Right atrium auricular region (tissue), 2 donors: ENCODE measurements around the gene PPEF2. TPM values are rescaled to one million over a fixed set of nuclear protein-coding genes. Genes with fewer than 3 reads are reported as not detected.
A peak's percentile ranks its signal among the peaks of the same experiment; 100 is the strongest.
"Not testable (repeated sequence)": the region's sequence is repeated elsewhere in the genome, so short reads cannot be mapped to it uniquely, and the experiment has no call there.

Source experiments
- DNase-seq: peaks from one replicate; pipeline ENCODE4 v3.0.0-alpha.2; 2019; ENCODE audit warnings: low spot score
- H3K27ac ChIP-seq, 2 donors: fragments of 200-600 bp; sonication (generic); 1 replicate in 1 of 2; 2 replicates in 1 of 2; pipeline ENCODE4 v1.5.1; 2016 to 2019
- H3K27me3 ChIP-seq, 2 donors: fragments of 200-600 bp; sonication (generic); one replicate each; pipeline versions ENCODE4 v1.5.1 to v1.6.0; 2017 to 2019
- H3K36me3 ChIP-seq: fragments of 200-600 bp; sonication (generic); one replicate; pipeline ENCODE4 v1.5.1; 2016
- H3K4me1 ChIP-seq, 2 donors: fragments of 200-600 bp; sonication (generic); one replicate each; pipeline versions ENCODE4 v1.5.1 to v1.6.0; 2017 to 2019
- H3K4me3 ChIP-seq, 2 donors: fragments of 200-600 bp; sonication (generic); 1 replicate in 1 of 2; 2 replicates in 1 of 2; pipeline ENCODE4 v1.5.1; 2017 to 2019; ENCODE audit warnings: mild to moderate bottlenecking in 1 of 2, moderate library complexity in 1 of 2
- H3K9me3 ChIP-seq, 2 donors: fragments of 200-600 bp; sonication (generic); one replicate each; pipeline ENCODE4 v1.5.1; 2019
- total RNA-seq, 2 donors: library from RNA; depleted of rRNA; stranded (reverse); fragments of >200 nt; gene quantifications; one replicate each; pipeline ENCODE4 v1.1.0, GENCODE V29; 2016
- TF ChIP-seq, protein P1 (sequence below), 2 donors: fragments of 200-600 bp; sonication (generic); IDR thresholded peaks; one replicate each; pipeline ENCODE4 v1.5.1; 2019; ENCODE audit warnings: antibody characterized with exemption in 2 of 2

The PPEF2 gene
- total RNA-seq, 2 donors from 2014 or later: not detected

DNA sequence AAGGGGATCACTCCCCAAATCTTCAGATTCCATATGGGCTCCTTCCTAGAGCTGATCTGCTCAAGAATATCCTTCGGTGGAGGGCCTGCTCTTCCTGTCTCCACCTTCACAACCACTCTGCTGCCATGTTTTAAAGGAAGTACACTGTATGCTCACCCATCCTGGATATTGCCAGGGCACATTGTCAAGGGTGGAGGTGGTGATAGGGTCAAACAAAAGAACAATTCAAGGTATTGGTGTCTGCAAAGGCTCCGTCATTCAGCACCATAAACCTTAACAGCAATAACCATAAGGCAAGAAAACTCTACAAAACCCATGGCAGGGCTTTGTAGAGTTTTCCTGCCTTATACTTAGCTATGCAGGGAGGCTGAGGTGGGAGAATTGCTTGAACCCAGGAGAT is 19.7 kb upstream of the PPEF2 start:
- Histone ChIP-seq H3K27ac (no peak overlapping the region), H3K36me3 (peaks cover 32% of the 10 kb centered on the region), H3K9me3 (no peaks in the 10 kb centered on the region), H3K27me3 (no peaks in the 10 kb centered on the region), H3K4me3 (no peak overlapping the region), H3K4me1 (no peaks in the 10 kb centered on the region)
- TF ChIP-seq, protein P1, sequence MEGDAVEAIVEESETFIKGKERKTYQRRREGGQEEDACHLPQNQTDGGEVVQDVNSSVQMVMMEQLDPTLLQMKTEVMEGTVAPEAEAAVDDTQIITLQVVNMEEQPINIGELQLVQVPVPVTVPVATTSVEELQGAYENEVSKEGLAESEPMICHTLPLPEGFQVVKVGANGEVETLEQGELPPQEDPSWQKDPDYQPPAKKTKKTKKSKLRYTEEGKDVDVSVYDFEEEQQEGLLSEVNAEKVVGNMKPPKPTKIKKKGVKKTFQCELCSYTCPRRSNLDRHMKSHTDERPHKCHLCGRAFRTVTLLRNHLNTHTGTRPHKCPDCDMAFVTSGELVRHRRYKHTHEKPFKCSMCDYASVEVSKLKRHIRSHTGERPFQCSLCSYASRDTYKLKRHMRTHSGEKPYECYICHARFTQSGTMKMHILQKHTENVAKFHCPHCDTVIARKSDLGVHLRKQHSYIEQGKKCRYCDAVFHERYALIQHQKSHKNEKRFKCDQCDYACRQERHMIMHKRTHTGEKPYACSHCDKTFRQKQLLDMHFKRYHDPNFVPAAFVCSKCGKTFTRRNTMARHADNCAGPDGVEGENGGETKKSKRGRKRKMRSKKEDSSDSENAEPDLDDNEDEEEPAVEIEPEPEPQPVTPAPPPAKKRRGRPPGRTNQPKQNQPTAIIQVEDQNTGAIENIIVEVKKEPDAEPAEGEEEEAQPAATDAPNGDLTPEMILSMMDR (IDR thresholded peaks at IDR 0.05): no peak
- no peak for DNase-seq

DNA sequence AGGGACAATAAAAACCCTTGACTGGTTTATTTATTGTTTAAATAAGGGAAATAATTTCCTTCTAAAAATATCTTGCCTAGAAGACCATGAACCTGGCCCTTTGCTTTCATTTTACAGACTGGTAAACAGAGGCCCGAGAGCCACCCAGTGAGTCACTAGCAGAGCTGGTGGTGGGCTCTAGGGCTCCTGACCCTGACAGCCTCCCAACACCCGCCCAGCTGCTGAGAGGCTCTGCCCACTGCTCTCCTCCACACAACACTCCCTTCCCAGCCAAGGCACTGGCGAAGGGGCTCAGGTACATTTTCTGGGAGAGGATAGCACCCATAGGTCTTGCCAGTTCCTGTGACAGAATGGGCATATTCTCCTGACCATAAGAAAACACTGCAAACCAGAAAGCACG is 18.1 kb upstream of the PPEF2 start:
- no peaks in the 10 kb centered on the region for H3K27me3 ChIP-seq
- H3K4me1 ChIP-seq: no peaks in the 10 kb centered on the region
- peaks cover 29% of the 10 kb centered on the region for H3K36me3 ChIP-seq
- no peak overlapping the region for H3K27ac ChIP-seq
- no peak overlapping the region for H3K4me3 ChIP-seq
- no peak for DNase-seq
- TF ChIP-seq, protein P1 (IDR thresholded peaks at IDR 0.05): no peak
- no peaks in the 10 kb centered on the region for H3K9me3 ChIP-seq

DNA sequence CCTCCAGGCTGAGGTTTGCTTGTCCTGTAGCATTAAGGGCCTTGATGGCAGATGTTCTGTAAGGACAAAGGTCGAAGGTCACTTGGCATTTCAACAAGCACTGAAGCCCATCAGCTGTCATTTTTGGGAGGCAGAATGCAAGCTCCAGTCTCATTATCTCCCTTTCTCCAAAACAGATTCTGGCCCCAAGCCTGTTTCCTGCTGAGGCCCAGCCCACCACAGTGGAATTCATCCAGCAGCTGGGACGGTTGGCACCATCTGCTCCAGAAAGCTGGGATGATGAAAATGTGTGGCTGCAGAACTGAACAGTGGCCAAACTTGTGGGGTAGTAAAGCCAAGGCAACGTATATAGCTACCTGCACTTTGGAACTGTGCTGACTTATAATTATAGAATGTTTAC is 17.7 kb upstream of the PPEF2 start:
- Histone ChIP-seq H3K27ac (no peak overlapping the region), H3K36me3 (peaks cover 26% of the 10 kb centered on the region), H3K27me3 (no peaks in the 10 kb centered on the region), H3K4me1 (no peaks in the 10 kb centered on the region), H3K4me3 (no peak overlapping the region), H3K9me3 (no peaks in the 10 kb centered on the region)
- TF ChIP-seq, protein P1 (IDR thresholded peaks at IDR 0.05): no peak
- DNase-seq: no peak

DNA sequence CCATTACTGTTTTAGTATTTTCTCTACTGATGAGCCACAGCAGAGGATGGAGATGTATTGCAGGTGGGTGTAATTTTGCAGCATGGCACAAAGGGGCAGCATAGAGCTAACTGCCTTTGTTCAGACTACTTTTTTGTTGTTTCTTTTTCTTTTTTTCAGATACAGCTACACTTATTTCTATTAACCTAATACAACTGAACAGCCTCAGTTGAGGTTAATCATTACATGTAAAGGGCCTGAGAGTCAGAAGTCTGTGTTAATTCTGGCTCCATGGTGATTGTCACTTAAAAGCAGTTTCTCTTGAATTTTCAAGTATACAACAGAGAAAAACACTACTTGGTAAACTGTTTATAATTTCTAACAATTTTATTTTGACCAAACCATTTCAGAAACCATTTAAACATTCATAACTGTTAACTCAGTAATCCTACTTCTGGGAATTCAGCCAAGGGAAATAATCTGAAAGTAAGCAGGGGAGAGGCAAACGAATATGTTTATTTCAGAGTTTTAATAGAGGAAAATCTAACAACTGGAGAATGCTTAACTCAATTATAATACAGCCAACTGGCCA is 13.9 kb upstream of the PPEF2 start:
- peaks cover 26% of the 10 kb centered on the region for H3K36me3 ChIP-seq
- H3K27ac ChIP-seq: no peak overlapping the region
- no peak for DNase-seq
- TF ChIP-seq, protein P1 (IDR thresholded peaks at IDR 0.05): peak; percentile 54 to 77
- no peaks in the 10 kb centered on the region for H3K27me3 ChIP-seq
- H3K4me1 ChIP-seq: no peaks in the 10 kb centered on the region
- H3K9me3 ChIP-seq: no peaks in the 10 kb centered on the region
- H3K4me3 ChIP-seq: no peak overlapping the region

DNA sequence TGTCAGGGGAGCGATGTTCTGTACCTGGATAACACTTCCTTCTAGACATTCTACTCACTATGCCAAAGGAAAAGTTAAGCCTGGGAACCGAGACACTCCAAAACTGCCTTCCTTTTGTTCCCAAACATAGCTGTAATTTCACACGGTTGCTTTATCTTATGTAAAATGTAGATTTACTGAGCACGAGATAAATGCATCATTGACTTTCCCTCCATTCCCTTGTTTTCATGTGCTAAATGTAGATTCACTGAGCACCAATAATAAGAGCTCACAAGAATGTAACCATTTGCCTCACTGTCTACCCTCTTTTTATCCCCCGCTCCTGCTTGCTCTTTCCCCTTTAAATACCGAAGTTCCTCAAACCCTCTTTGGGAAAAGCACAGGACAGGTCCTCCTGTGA is 10.7 kb upstream of the PPEF2 start:
- Histone ChIP-seq H3K27ac (no peak overlapping the region), H3K9me3 (no peaks in the 10 kb centered on the region), H3K27me3 (no peaks in the 10 kb centered on the region), H3K36me3 (no peaks in the 10 kb centered on the region), H3K4me3 (no peak overlapping the region), H3K4me1 (no peaks in the 10 kb centered on the region)
- TF ChIP-seq, protein P1 (IDR thresholded peaks at IDR 0.05): no peak
- no peak for DNase-seq

DNA sequence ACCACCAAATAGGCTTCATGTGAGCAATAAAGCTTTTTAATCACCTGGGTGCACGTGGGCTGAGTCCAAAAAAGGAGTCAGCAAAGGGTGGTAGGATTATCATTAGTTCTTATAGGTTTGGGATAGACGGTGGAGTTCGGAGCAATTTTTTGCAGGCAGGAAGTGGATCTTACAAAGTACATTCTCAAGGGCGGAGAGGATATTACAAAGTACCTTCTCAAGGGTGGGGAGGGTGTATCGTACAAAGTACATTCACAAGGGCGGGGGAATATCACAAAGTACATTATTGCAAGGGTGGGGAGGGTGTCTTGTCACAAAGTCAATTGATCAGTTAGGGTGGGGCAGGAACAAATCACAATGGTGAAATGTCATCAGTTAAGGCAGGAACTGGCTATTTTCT is 8.6 kb upstream of the PPEF2 start:
- H3K27me3 ChIP-seq, H3K27ac ChIP-seq, H3K9me3 ChIP-seq, DNase-seq, H3K4me3 ChIP-seq, H3K36me3 ChIP-seq, H3K4me1 ChIP-seq: not testable (repeated sequence)
